Vagina (tissue), 2 donors: Measurements from ENCODE around the gene RAB6B. TPM values are rescaled to one million over a fixed set of nuclear protein-coding genes. Genes with fewer than 3 reads are reported as not detected.

Experiments
- DNase-seq, 2 donors: peaks; one replicate each; pipeline ENCODE4 v3.0.0-alpha.2; 2017; ENCODE audit errors: extremely low spot score in 2 of 2
- H3K27ac ChIP-seq: fragments of 200-600 bp; sonication (generic); one replicate; pipeline ENCODE4 v1.5.1; 2019
- H3K27me3 ChIP-seq: fragments of 200-600 bp; sonication (generic); one replicate; pipeline ENCODE4 v1.5.1; 2019
- H3K36me3 ChIP-seq, 2 donors: fragments of 200-600 bp; sonication (generic); one replicate each; pipeline ENCODE4 v1.5.1; 2017 to 2019
- H3K4me1 ChIP-seq: fragments of 200-600 bp; sonication (generic); one replicate; pipeline ENCODE4 v1.5.1; 2019
- H3K4me3 ChIP-seq, 2 donors: fragments of 200-600 bp; sonication (generic); 1 replicate in 1 of 2; 2 replicates in 1 of 2; pipeline ENCODE4 v1.5.1; 2016 to 2019
- H3K9me3 ChIP-seq: fragments of 200-600 bp; sonication (generic); one replicate; pipeline ENCODE4 v1.5.1; 2019
- CTCF ChIP-seq, 3 experiments: fragments of 450-650 bp in 2 of 3; fragments of 200-600 bp in 1 of 3; sonication (generic) in 1 of 3; IDR thresholded peaks; one replicate each; pipeline ENCODE4 v1.5.1; 2017 to 2019; ENCODE audit warnings: antibody characterized with exemption in 3 of 3, mild to moderate bottlenecking in 2 of 3, moderate library complexity in 2 of 3
- POLR2A ChIP-seq, 2 donors: fragments of 450-650 bp; IDR thresholded peaks; one replicate each; pipeline ENCODE4 v1.6.1; 2017; ENCODE audit warnings: antibody characterized with exemption in 2 of 2, mild to moderate bottlenecking in 2 of 2, moderate library complexity in 2 of 2
- POLR2AphosphoS5 ChIP-seq, 2 donors: sonication (generic); formaldehyde crosslinking; IDR thresholded peaks; one replicate each; pipeline ENCODE4 v1.9.0; 2017; ENCODE audit warnings: antibody characterized with exemption in 2 of 2, mild to moderate bottlenecking in 2 of 2, low read depth in 1 of 2; ENCODE audit not compliant: insufficient read depth in 1 of 2
- intact Hi-C: fragments of 100-400 bp; cut with DNase I; formaldehyde crosslinking; loops from one replicate; pipeline ENCODE4 v1.15.1; 2023
- total RNA-seq: library from RNA; depleted of rRNA; stranded (reverse); fragments of >200 nt; gene quantifications from one replicate; pipeline ENCODE4 v1.2.3, GENCODE V29; 2016

RAB6B gene
- total RNA-seq, 1 donor from 2014 or later: 3.7 TPM

GRCh38 chr3:133830071-133830470, 65.6 kb downstream of the RAB6B start:
- H3K36me3 ChIP-seq: peaks cover 0 to 2% of the 10 kb centered on the region in 2 donors
- DNase-seq: no peak
- H3K4me1 ChIP-seq: no peaks in the 10 kb centered on the region
- no peak overlapping the region for H3K4me3 ChIP-seq
- no peak overlapping the region for H3K27ac ChIP-seq
- TF ChIP-seq CTCF (IDR thresholded peaks at IDR 0.05) (no peak), POLR2AphosphoS5 (IDR thresholded peaks at IDR 0.05; ENCODE audit: insufficient read depth in 1 of 2, low read depth in 1 of 2) (no peak), POLR2A (IDR thresholded peaks at IDR 0.05) (no peak)
- no peaks in the 10 kb centered on the region for H3K9me3 ChIP-seq
- H3K27me3 ChIP-seq: no peaks in the 10 kb centered on the region
- intact Hi-C loops: no loop called here

- Histone ChIP-seq H3K4me3 (no peak overlapping the region), H3K4me1 (no peaks in the 10 kb centered on the region), H3K27ac (no peak overlapping the region), H3K9me3 (no peaks in the 10 kb centered on the region), H3K27me3 (no peaks in the 10 kb centered on the region), H3K36me3 (peaks cover 0 to 5% of the 10 kb centered on the region in 2 donors)
- intact Hi-C loops: loop anchor here (10.0 kb wide), 1 partner anchor 95 kb away; no protein-coding TSS in a partner anchor
- no peak for DNase-seq
- TF ChIP-seq CTCF (IDR thresholded peaks at IDR 0.05): no peak
- TF ChIP-seq POLR2AphosphoS5 (IDR thresholded peaks at IDR 0.05; ENCODE audit: insufficient read depth in 1 of 2, low read depth in 1 of 2): no peak
- no peak for TF ChIP-seq POLR2A (IDR thresholded peaks at IDR 0.05)
These were observed 66.4 kb downstream of the RAB6B start for GRCh38 chr3:133829310-133829707.

- no peaks in the 10 kb centered on the region for H3K9me3 ChIP-seq
- no peak overlapping the region for H3K4me3 ChIP-seq
- H3K27me3 ChIP-seq: no peaks in the 10 kb centered on the region
- peak in 1 of 2 donors; percentile 86 for DNase-seq
- intact Hi-C loops: loop anchor here (10.0 kb wide), 1 partner anchor 96 kb away; no protein-coding TSS in a partner anchor
- H3K27ac ChIP-seq: no peak overlapping the region
- TF ChIP-seq POLR2AphosphoS5 (IDR thresholded peaks at IDR 0.05; ENCODE audit: insufficient read depth in 1 of 2, low read depth in 1 of 2) (no peak), CTCF (IDR thresholded peaks at IDR 0.05) (no peak), POLR2A (IDR thresholded peaks at IDR 0.05) (no peak)
- peaks cover 0 to 5% of the 10 kb centered on the region in 2 donors for H3K36me3 ChIP-seq
- H3K4me1 ChIP-seq: no peaks in the 10 kb centered on the region
These were observed 66.9 kb downstream of the RAB6B start for GRCh38 chr3:133828576-133829309.

- no peak overlapping the region for H3K4me3 ChIP-seq
- peaks cover 0 to 5% of the 10 kb centered on the region in 2 donors for H3K36me3 ChIP-seq
- no peak for TF ChIP-seq CTCF (IDR thresholded peaks at IDR 0.05)
- TF ChIP-seq POLR2A (IDR thresholded peaks at IDR 0.05): no peak
- no peak for TF ChIP-seq POLR2AphosphoS5 (IDR thresholded peaks at IDR 0.05; ENCODE audit: insufficient read depth in 1 of 2, low read depth in 1 of 2)
- no peak overlapping the region for H3K27ac ChIP-seq
- intact Hi-C loops: loop anchor here (10.0 kb wide), 1 partner anchor 97 kb away; no protein-coding TSS in a partner anchor
- H3K4me1 ChIP-seq: no peaks in the 10 kb centered on the region
- peak in 1 of 2 donors; percentile 72 for DNase-seq
- H3K27me3 ChIP-seq: no peaks in the 10 kb centered on the region
- H3K9me3 ChIP-seq: no peaks in the 10 kb centered on the region
These were observed 68.0 kb downstream of the RAB6B start for GRCh38 chr3:133827684-133828083.

- Histone ChIP-seq H3K27ac (no peak overlapping the region), H3K36me3 (peaks cover 0 to 5% of the 10 kb centered on the region in 2 donors), H3K27me3 (no peaks in the 10 kb centered on the region), H3K4me1 (no peaks in the 10 kb centered on the region), H3K9me3 (no peaks in the 10 kb centered on the region), H3K4me3 (no peak overlapping the region)
- DNase-seq: no peak
- TF ChIP-seq CTCF (IDR thresholded peaks at IDR 0.05): no peak
- no peak for TF ChIP-seq POLR2AphosphoS5 (IDR thresholded peaks at IDR 0.05; ENCODE audit: insufficient read depth in 1 of 2, low read depth in 1 of 2)
- TF ChIP-seq POLR2A (IDR thresholded peaks at IDR 0.05): no peak
- intact Hi-C loops: loop anchor here (10.0 kb wide), 1 partner anchor 98 kb away; no protein-coding TSS in a partner anchor
These were observed 68.5 kb downstream of the RAB6B start for GRCh38 chr3:133827136-133827535.
